Measurements from ENCODE around the gene SF3A1.

The SF3A1 gene

GRCh38 chr22:30332994-30333706 is 23.5 kb downstream of the SF3A1 start:
- intact Hi-C loops (cut with DNase I): no loop called here

GRCh38 chr22:30332551-30332950 is 24.1 kb downstream of the SF3A1 start:
- intact Hi-C loops (cut with DNase I): no loop called here
- peak in 35 of 42 donors; percentile 4 to 76 (median 41) for DNase-seq

More at GRCh38 chr22:30332994-30333706, 23.5 kb downstream of the SF3A1 start:
- DNase-seq: peak in 3 of 42 donors; percentile 37 to 54 (median 52)

GRCh38 chr22:30328466-30329049 is 28.1 kb downstream of the SF3A1 start:
- intact Hi-C loops (cut with DNase I): no loop called here
- no peak for DNase-seq

GRCh38 chr22:30327864-30328345 is 28.8 kb downstream of the SF3A1 start:
- no peak for DNase-seq
- intact Hi-C loops (cut with DNase I): no loop called here

GRCh38 chr22:30326706-30327362 is 29.9 kb downstream of the SF3A1 start, which contains the start of gene TBC1D10A:
Gene TBC1D10A (minus strand): TSS chr22:30326941. CDS start chr22:30326881, 60 bp downstream.
- intact Hi-C loops (cut with DNase I): no loop called here
- peak; percentile 59 to 93 (median 84) for DNase-seq

- intact Hi-C loops (cut with DNase I): no loop called here
- peak in 2 of 42 donors; percentile 22 to 24 for DNase-seq
Measured at GRCh38 chr22:30326255-30326705, 30.4 kb downstream of the SF3A1 start.

GRCh38 chr22:30325724-30326254 is 30.9 kb downstream of the SF3A1 start:
- no peak for DNase-seq

GRCh38 chr22:30325065-30325720 is 31.5 kb downstream of the SF3A1 start:
- intact Hi-C loops (cut with DNase I): no loop called here
- peak in 9 of 42 donors; percentile 31 to 65 (median 49) for DNase-seq

More at GRCh38 chr22:30325724-30326254, 30.9 kb downstream of the SF3A1 start:
- intact Hi-C loops (cut with DNase I): no loop called here

- intact Hi-C loops (cut with DNase I): no loop called here
- DNase-seq: no peak
Measured at GRCh38 chr22:30324014-30324730, 32.5 kb downstream of the SF3A1 start.

GRCh38 chr22:30323246-30323645 is 33.4 kb downstream of the SF3A1 start:
- DNase-seq: no peak
- intact Hi-C loops (cut with DNase I): no loop called here

GRCh38 chr22:30321461-30321860 is 35.2 kb downstream of the SF3A1 start:
- DNase-seq: no peak
- intact Hi-C loops (cut with DNase I): no loop called here

GRCh38 chr22:30320021-30320556 is 36.6 kb downstream of the SF3A1 start:
- intact Hi-C loops (cut with DNase I): no loop called here
- DNase-seq: no peak

GRCh38 chr22:30318799-30319419 is 37.8 kb downstream of the SF3A1 start:
- intact Hi-C loops (cut with DNase I): no loop called here
- DNase-seq: peak in 3 of 42 donors; percentile 27 to 53 (median 32)

- intact Hi-C loops (cut with DNase I): no loop called here
- no peak for DNase-seq
Measured at GRCh38 chr22:30317778-30318177, 38.9 kb downstream of the SF3A1 start.

- no peak for DNase-seq
- intact Hi-C loops (cut with DNase I): no loop called here
Measured at GRCh38 chr22:30315962-30316576, 40.6 kb downstream of the SF3A1 start.

GRCh38 chr22:30314915-30315314 is 41.8 kb downstream of the SF3A1 start:
- no peak for DNase-seq
- intact Hi-C loops (cut with DNase I): no loop called here

Measured in head of caudate nucleus (tissue), 42 donors.